Prostate gland (tissue), 2 donors: ENCODE data around the gene GRIP2.

Experiments
- POLR2A ChIP-seq: fragments of 450-650 bp; IDR thresholded peaks from one replicate; pipeline ENCODE4 v1.6.1; 2016; ENCODE audit warnings: antibody characterized with exemption, mild to moderate bottlenecking
- POLR2AphosphoS5 ChIP-seq: sonication (generic); formaldehyde crosslinking; IDR thresholded peaks from one replicate; pipeline ENCODE4 v1.6.1; 2017; ENCODE audit warnings: antibody characterized with exemption
- TF ChIP-seq, protein P1 (sequence below), 4 experiments: fragments of 200-600 bp in 2 of 4; fragments of 450-650 bp in 2 of 4; sonication (generic) in 2 of 4; IDR thresholded peaks; 1 replicate in 3 of 4; 2 replicates in 1 of 4; pipeline ENCODE4 v1.5.1; 2016 to 2019; ENCODE audit warnings: antibody characterized with exemption in 4 of 4, mild to moderate bottlenecking in 2 of 4, moderate library complexity in 2 of 4

- no peak for TF ChIP-seq POLR2A
- TF ChIP-seq POLR2AphosphoS5 = no peak
- TF ChIP-seq, protein P1, sequence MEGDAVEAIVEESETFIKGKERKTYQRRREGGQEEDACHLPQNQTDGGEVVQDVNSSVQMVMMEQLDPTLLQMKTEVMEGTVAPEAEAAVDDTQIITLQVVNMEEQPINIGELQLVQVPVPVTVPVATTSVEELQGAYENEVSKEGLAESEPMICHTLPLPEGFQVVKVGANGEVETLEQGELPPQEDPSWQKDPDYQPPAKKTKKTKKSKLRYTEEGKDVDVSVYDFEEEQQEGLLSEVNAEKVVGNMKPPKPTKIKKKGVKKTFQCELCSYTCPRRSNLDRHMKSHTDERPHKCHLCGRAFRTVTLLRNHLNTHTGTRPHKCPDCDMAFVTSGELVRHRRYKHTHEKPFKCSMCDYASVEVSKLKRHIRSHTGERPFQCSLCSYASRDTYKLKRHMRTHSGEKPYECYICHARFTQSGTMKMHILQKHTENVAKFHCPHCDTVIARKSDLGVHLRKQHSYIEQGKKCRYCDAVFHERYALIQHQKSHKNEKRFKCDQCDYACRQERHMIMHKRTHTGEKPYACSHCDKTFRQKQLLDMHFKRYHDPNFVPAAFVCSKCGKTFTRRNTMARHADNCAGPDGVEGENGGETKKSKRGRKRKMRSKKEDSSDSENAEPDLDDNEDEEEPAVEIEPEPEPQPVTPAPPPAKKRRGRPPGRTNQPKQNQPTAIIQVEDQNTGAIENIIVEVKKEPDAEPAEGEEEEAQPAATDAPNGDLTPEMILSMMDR (IDR thresholded peaks at IDR 0.05) = no peak
Observed at GRCh38 chr3:14558029-14558428, 17.9 kb upstream of the GRIP2 start.
